Measurements from ENCODE around the gene USP21.
A peak's percentile ranks its signal among the peaks of the same experiment; 100 is the strongest.

USP21 gene

DNA sequence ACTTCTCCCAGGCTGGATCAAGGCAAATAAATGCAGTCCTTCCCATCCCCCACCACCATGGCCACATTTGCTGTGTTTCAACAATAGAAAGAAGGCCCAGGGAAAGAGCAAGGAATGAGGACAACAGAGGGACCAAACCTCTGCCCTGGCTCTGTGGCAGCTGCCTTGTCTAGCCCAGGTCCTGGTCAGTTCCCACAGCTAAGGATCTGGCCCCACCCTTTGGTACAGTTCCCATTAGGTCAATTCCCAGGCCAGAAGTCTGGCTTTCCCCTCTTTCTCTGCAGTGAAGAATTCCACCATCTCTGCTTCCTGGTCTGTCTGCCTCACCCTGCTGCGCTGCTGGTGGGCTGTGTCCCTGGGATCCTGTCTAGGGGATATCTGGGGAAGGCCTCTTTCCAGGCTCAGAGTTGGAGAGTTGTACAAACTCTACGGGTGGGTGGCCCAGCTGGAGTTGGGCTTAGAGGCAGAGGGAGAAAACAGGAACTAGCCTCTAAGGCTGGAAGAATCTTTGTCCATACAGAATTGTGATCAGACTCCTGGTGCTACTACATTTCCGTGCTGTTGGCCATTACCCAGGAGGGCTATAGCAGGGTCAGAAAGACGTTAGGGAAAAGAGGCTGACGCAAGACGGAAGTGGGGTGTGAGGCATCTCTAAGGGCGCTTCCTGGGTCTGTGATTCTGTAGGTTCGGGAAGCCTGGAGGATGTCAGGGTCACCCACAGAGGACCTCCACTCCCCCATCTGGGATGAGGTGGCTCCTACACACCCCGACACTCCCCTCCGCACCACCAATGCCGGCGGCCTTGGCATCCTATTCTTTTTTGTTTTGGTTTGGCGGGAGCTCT, 41.9 kb downstream of the USP21 start:
- peaks cover 17% of the 10 kb centered on the region for H3K36me3 Mint-ChIP-seq (ENCODE audit: insufficient read depth)
- no peaks in the 10 kb centered on the region for H3K9me3 Mint-ChIP-seq
- no peak for DNase-seq (ENCODE audit: low spot score in 2 of 2)
- no peaks in the 10 kb centered on the region for H3K27me3 Mint-ChIP-seq
- H3K27ac Mint-ChIP-seq (ENCODE audit: low read depth): peak overlapping the region; percentile 96
- peak overlapping the region; percentile 91 for H3K4me3 Mint-ChIP-seq
- peaks cover 60% of the 10 kb centered on the region for H3K4me1 Mint-ChIP-seq
- no peak for ATAC-seq (replicated peaks; ENCODE audit: extremely low read depth, poor library complexity, severe bottlenecking)

DNA sequence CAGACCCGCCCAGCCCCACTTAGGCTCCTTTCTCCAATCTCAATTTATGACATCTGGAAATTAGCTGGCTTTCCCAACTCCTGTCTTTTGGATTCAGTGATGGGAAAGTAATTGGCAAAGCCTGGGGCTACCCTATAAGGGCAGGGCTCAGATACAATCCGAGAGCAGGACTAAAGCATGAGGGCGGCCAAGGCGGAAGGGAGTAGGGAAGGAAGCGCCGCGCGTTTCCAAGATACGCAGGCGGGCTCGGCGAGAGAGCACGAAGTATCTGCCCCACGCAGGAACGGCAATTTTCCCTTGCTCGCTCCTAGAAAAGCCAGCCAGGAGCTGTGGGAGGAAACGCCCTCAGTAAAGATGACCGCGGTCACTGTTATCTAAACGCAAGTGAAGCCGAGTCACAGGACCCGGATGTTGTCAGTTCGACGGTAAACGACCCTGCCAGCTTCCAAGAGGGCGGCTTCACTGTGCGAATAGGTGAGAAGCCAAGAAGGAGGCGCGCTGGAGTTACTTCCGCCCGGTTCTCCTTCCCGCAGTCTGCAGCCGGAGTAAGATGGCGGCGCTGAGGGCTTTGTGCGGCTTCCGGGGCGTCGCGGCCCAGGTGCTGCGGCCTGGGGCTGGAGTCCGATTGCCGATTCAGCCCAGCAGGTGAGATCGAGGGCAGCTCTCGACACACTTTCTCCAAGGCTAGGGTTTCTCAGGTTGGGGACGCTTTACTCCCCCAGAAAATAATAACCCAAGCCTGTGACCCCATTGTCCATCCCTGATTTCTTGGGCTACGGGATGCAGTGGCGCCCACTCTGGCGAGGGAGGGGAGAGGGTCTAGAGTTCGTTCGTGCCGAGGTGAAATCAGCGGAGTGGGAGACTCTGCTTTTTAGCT, 42.8 kb downstream of the USP21 start, which contains the start of gene NDUFS2:
Gene NDUFS2, plus strand, starts transcription at position 532 of the 877 bp plus-strand sequence. Its CDS starts 19 bp downstream, at position 551.
- Mint-ChIP-seq H3K9me3 (no peaks in the 10 kb centered on the region), H3K27me3 (no peaks in the 10 kb centered on the region), H3K4me3 (peak within 1 kb of the TSS; percentile 91), H3K36me3 (ENCODE audit: insufficient read depth) (peaks cover 23% of the 10 kb centered on the region), H3K4me1 (peaks cover 62% of the 10 kb centered on the region), H3K27ac (ENCODE audit: low read depth) (peak within 1 kb of the TSS; percentile 96)
- DNase-seq (ENCODE audit: low spot score in 2 of 2): peak; percentile 81 to 91
- peak; percentile 100 for ATAC-seq (replicated peaks; ENCODE audit: extremely low read depth, poor library complexity, severe bottlenecking)

DNA sequence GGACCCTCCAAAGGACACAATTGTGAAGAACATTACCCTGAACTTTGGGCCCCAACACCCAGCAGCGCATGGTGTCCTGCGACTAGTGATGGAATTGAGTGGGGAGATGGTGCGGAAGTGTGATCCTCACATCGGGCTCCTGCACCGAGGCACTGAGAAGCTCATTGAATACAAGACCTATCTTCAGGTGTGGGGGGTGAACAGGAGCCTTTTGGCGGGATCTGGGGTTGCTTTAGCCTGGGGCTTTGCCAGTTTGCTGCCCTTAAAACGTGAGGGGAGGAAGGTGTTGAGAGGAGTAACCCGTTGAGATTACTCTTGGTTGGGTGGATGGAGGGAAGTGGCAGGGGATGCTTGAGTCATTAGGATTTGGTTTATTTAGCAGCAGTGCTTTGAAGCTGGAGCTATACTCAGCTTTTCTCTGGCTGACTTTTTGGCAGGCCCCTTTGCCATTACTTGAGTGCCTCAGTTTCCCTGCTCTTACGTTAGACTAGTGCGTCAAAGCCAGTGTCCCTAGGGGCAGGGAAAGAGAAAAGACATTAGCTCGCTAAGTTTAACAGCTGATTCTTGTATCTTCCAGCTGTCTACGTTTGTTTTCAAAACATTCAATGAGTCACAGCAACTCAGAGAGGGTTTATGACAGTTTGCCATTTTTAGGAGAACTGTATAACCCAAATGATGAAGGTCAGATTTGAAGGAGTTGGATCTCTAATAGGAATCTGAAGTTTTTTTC, 47.3 kb downstream of the USP21 start:
- no peaks in the 10 kb centered on the region for H3K9me3 Mint-ChIP-seq
- DNase-seq (ENCODE audit: low spot score in 2 of 2) (no peak), ATAC-seq (replicated peaks; ENCODE audit: extremely low read depth, poor library complexity, severe bottlenecking) (no peak)
- H3K27me3 Mint-ChIP-seq: no peaks in the 10 kb centered on the region
- H3K4me3 Mint-ChIP-seq: no peak overlapping the region
- peaks cover 60% of the 10 kb centered on the region for H3K36me3 Mint-ChIP-seq (ENCODE audit: insufficient read depth)
- no peak overlapping the region for H3K27ac Mint-ChIP-seq (ENCODE audit: low read depth)
- H3K4me1 Mint-ChIP-seq: peaks cover 50% of the 10 kb centered on the region

DNA sequence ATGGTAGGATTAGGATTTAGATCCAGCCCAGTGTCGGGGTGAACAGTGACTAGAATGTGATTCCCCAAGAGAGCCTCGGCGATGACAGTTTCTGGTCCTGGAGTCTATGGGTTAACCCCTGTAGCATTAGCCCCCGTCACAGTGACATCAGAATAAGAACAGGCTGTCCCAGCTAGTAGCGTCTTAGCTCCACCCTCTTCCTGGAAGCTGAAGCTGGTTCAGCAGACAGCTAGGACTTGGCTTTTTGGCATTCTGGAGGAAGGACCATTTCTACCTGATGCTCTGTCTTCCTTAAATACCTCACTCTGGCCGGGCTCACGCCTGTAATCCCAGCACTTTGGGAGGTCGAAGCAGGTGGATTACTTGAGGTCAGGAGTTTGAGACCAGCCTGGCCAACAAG, 47.9 kb downstream of the USP21 start:
- H3K4me1 Mint-ChIP-seq: peaks cover 44% of the 10 kb centered on the region
- no peak overlapping the region for H3K27ac Mint-ChIP-seq (ENCODE audit: low read depth)
- DNase-seq (ENCODE audit: low spot score in 2 of 2): no peak
- no peak overlapping the region for H3K4me3 Mint-ChIP-seq
- peaks cover 62% of the 10 kb centered on the region for H3K36me3 Mint-ChIP-seq (ENCODE audit: insufficient read depth)
- ATAC-seq (replicated peaks; ENCODE audit: extremely low read depth, poor library complexity, severe bottlenecking): no peak
- no peaks in the 10 kb centered on the region for H3K9me3 Mint-ChIP-seq
- H3K27me3 Mint-ChIP-seq: no peaks in the 10 kb centered on the region

DNA sequence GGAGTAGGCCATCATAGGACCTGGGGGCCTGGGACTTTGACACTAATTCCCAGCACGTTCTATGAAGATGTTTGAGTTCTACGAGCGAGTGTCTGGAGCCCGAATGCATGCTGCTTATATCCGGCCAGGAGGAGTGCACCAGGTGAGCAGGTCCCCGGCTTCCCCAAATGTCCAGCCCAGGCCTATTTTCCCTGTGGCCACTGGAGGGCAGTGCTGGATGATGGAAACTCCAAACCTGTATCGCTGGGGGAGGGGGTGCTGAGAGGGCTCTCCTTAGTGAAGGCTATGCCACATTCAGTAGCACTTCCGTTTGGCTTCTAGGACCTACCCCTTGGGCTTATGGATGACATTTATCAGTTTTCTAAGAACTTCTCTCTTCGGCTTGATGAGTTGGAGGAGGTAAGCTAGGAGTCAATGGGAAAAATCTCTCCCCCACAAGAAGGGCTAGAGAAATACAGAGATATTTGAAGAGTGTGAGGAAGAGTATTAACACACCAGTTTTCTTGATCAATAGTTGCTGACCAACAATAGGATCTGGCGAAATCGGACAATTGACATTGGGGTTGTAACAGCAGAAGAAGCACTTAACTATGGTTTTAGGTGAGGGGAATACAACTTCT, 50.6 kb downstream of the USP21 start:
- H3K4me1 Mint-ChIP-seq: peaks cover 27% of the 10 kb centered on the region
- H3K36me3 Mint-ChIP-seq (ENCODE audit: insufficient read depth): peaks cover 76% of the 10 kb centered on the region
- ATAC-seq (replicated peaks; ENCODE audit: extremely low read depth, poor library complexity, severe bottlenecking) (peak; percentile 68), DNase-seq (ENCODE audit: low spot score in 2 of 2) (peak; percentile 46 to 55)
- no peak overlapping the region for H3K4me3 Mint-ChIP-seq
- H3K27ac Mint-ChIP-seq (ENCODE audit: low read depth): peak overlapping the region; percentile 30
- H3K27me3 Mint-ChIP-seq: no peaks in the 10 kb centered on the region
- no peaks in the 10 kb centered on the region for H3K9me3 Mint-ChIP-seq

DNA sequence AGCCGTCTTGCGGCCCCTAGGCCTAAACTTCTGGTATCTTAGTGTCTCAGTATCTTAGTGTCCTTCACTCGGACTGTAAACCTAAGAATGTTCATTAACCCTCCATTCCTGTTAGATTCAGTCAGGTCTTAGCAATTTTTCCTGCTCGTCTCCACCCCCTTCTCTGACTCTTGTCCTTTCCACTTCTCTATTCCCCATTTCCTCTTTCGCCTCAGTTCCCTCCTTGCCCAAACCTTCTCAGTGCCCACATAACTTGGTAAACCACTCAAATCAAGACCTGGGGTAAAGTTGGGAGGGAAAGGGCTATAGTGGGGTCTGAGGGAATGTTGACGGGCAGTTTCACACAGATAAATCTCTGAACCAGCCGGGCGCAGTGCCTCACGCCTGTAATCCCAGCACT, 55.1 kb downstream of the USP21 start:
- Mint-ChIP-seq H3K9me3 (no peaks in the 10 kb centered on the region), H3K36me3 (ENCODE audit: insufficient read depth) (peaks cover 55% of the 10 kb centered on the region), H3K27me3 (no peaks in the 10 kb centered on the region), H3K4me3 (no peak overlapping the region), H3K27ac (ENCODE audit: low read depth) (no peak overlapping the region), H3K4me1 (peaks cover 32% of the 10 kb centered on the region)
- no peak for DNase-seq (ENCODE audit: low spot score in 2 of 2)
- no peak for ATAC-seq (replicated peaks; ENCODE audit: extremely low read depth, poor library complexity, severe bottlenecking)

DNA sequence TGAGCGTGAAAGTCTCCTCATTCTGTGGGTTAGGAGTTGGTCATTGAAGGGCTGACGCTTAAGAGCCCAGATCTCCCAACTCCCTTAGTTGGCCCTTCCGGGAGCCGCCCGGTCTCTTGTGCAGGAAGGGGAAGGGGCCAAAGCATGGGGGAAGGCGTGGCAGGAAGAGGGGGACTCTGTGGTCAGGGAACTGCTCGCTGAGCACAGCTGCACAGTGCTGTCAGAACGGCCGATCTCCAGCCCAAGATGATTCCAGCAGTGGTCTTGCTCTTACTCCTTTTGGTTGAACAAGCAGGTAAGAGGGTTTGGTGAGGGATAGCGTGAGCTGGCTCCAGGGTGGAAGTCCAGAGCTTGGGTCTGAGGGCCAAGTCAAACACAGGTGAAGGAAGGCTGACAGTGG, 55.8 kb downstream of the USP21 start, which contains the start of gene FCER1G:
Gene FCER1G, plus strand, starts transcription at position 220 of the 400 bp plus-strand sequence. Its CDS starts 27 bp downstream, at position 247.
- DNase-seq (ENCODE audit: low spot score in 2 of 2): no peak
- peak within 1 kb of the TSS; percentile 26 for H3K4me3 Mint-ChIP-seq

More for the DNA sequence above, 55.8 kb downstream of the USP21 start, which contains the start of gene FCER1G:
- Mint-ChIP-seq H3K27me3 (no peaks in the 10 kb centered on the region), H3K36me3 (ENCODE audit: insufficient read depth) (peaks cover 48% of the 10 kb centered on the region), H3K4me1 (peaks cover 25% of the 10 kb centered on the region), H3K27ac (ENCODE audit: low read depth) (peak within 1 kb of the TSS; percentile 3), H3K9me3 (no peaks in the 10 kb centered on the region)
- no peak for ATAC-seq (replicated peaks; ENCODE audit: extremely low read depth, poor library complexity, severe bottlenecking)
